Dermis blood vessel endothelial cell (primary cell): ENCODE measurements around the gene KLHDC7B. TPM values are rescaled to one million over a fixed set of nuclear protein-coding genes. Genes with fewer than 3 reads are reported as not detected.
"Not testable (repeated sequence)": the region's sequence is repeated elsewhere in the genome, so short reads cannot be mapped to it uniquely, and the experiment has no call there.

Source experiments
- DNase-seq: peaks from one replicate; pipeline ENCODE4 v3.0.0; 2010
- total RNA-seq: library from RNA; depleted of rRNA; stranded (reverse); fragments of >200 nt; gene quantifications from 2 replicates; pipeline ENCODE4 v1.2.3, GENCODE V29; 2014

KLHDC7B gene
- total RNA-seq, 1 donor from 2014 or later, result not detected

DNA sequence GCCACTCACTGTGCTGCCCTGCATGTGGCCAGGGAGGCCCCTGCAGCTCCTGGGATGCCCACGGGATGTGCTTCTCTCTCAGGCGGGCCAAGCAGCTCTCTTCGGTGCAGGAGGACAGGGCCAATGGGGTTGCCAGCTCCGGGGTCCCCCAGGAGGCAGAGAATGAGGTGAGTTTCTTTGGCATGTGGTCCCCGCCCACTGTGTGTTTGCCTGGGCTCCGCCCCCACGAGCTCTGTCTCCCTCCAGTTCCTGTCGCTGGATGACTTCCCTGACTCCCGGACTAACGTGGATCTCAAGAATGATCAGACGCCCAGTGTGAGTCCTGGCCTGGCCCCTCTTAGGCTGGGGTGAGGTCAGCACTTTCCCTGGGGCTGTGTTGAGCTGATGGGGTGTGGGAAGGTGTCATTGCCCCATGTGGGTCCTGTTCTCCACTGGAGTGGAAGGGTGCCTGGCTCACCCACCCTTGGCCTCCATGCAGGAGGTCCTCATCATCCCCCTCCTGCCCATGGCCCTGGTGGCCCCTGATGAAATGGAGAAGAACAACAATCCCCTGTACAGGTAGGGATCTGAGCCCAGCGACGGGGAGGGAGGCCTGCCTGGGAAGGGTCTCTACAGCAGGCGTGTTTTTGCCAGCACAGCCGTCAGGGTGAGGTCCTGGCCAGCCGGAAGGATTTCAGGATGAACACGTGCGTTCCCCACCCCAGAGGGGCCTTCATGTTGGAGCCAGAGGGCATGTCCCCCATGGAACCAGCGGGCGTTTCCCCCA is 28.0 kb upstream of the KLHDC7B start:
- DNase-seq, result no peak

DNA sequence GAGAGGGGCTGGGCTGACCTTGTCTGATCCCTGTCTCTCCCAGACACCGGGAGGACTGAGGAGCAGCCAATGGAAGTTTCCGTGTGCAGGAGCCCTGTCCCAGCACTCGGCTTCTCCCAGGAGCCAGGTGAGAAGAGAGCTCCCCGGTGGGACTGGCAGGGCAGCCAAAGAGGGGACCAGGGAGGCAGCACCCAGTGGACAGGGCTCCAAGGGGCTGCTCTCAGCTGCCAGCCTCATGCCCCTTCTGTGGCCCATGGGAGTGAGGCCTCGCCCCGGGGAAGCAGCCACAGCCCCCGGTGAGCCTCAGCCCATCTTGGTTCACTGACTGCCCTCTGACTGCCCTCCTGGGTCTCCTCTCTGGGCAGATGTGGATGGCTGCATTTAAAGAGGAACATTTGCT is 27.1 kb upstream of the KLHDC7B start:
- no peak for DNase-seq

DNA sequence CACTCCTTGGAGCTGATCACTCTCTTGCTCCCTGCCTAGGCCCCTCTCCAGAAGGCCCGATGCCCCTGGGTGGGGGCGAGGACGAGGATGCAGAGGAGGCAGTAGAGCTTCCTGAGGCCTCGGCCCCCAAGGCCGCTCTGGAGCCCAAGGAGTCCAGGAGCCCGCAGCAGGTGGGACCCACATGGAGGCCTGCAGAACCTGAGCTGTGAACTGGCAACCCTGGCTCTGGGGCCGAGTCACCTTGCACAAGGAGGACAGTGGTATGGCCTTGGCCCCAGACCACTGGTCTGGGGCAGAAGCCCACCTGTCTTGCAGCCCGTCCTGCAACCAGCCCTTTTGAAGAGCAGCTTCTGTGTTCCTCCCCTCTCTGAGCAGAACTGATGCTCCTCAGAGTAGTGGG is 26.5 kb upstream of the KLHDC7B start:
- DNase-seq, result no peak

DNA sequence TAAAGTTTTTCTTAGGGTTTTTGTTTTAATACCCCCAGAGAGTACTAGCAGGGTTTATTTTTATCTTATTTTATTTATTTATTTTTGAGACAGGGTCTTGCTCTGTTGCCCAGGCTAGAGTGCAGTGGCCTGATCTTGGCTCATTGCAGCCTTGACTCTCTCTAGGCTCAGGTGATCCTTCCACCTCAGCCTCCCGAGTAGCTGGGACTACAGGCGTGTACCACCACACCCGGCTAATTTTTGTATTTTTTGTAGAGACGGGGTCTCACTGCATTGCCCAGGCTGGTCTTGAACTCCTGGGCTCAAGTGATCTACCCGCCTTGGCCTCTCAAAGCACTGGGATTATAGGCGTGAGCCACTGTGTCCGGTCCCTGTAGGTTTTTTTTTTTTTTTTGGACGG is 25.5 kb upstream of the KLHDC7B start:
- not testable (repeated sequence) for DNase-seq

DNA sequence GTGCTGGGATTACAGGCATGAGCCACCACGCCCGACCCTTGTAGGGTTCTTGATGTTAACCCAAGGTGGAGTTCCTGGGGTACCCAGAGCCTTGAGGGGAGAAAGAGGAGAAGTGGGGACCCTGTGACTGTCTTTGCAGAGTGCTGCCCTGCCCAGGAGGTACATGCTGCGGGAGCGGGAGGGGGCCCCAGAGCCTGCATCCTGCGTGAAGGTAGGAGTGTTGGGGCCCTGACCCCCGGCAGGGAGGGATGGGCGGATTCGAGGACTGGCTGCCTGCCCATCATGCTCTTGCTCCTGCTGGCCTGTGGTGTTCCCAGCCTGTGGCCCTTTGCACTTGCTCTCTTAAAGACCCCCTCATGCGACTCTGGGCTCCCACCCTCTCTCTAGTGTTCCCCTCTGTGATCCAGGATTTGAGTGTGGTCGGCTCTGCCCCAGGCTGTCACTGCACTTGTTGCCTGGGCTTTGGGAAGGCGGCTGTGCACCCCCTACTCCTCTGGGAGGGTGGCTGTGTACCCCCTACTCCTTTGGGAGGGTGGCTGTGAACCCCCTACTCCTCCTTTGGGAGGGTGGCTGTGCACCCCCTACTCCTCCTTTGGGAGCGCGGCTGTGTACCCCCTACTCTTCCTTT is 24.8 kb upstream of the KLHDC7B start:
- no peak for DNase-seq

DNA sequence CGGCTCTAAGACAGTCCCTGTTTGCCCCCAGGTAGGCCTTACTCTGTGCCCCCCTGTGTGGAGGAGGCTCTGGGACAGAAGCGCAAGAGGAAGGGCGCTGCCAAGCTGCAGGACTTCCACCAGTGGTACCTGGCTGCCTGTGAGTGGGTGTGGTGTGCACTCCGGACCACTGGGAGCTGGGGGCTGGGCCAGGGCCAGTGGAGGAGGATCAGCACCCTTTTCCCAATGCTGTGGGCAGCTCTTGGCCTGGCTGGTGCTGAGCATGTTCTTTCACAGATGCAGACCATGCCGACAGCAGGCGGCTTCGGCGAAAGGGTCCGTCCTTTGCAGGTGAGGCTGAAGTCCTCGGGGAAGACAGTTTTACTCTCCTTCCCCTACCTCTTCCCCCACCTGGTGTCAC is 24.0 kb upstream of the KLHDC7B start:
- no peak for DNase-seq

DNA sequence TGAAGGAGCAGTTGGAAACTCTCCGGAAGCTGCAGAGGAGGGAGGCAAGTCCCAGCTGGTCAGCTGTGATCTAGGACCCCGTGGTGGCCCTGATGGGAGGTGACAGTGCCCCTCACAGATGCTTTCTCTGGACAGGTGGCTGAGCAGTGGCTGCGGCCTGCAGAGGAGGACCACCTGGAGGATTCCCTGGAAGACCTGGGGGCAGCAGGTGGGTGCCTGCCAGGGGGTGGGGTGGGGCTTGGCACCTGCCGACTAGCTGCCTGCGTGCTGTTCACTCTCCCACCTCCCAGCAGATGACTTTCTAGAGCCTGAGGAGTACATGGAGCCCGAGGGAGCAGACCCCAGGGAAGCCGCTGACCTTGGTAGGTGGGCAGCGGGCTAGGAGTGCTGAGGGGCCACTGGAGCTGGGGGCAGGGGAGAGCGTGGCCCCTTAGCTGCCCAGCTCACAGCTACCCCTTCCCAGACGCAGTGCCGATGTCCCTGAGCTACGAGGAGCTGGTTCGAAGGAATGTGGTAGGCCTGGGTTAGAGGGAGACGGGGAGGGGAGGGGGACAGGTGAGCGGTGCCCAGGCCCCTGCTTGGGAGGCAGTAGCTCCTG is 23.4 kb upstream of the KLHDC7B start:
- DNase-seq, result no peak

DNA sequence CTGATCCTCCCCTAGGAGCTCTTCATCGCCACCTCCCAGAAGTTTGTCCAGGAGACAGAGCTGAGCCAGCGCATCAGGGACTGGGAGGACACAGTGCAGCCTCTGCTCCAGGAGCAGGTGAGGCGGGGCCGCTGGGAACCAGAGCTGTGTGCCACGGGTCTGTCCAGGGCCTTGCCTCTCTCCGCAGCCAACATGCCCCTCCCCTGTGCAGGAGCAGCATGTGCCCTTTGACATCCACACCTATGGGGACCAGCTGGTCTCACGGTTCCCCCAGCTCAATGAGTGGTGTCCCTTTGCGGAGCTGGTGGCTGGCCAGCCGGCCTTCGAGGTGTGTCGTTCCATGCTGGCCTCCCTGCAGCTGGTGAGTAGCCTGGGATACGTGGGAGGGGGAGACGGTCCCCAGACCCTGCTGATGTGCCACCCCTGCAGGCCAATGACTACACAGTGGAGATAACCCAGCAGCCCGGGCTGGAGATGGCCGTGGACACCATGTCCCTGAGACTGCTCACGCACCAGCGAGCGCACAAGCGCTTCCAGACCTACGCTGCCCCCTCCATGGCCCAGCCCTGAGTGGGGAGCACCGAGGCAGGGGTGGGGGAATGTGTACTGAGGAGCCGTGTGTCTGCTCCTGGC is 22.8 kb upstream of the KLHDC7B start:
- no peak for DNase-seq

DNA sequence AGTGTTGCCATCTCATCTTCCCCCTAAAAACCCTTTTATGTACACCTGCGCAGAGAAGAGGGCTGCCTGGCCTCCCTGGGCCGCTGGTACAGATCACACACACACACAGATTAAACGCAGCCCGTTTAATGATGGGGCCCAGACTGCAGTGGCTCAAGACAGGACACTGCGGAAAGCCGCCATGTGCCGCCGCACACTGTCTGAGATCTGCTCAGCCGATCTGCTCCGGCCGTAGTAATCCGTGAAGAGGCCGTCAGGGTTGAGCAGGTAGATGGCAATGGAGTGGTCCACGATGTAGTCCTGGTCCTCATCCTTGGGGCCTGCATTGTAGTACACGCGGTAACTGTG is 22.3 kb upstream of the KLHDC7B start:
- DNase-seq, result no peak

DNA sequence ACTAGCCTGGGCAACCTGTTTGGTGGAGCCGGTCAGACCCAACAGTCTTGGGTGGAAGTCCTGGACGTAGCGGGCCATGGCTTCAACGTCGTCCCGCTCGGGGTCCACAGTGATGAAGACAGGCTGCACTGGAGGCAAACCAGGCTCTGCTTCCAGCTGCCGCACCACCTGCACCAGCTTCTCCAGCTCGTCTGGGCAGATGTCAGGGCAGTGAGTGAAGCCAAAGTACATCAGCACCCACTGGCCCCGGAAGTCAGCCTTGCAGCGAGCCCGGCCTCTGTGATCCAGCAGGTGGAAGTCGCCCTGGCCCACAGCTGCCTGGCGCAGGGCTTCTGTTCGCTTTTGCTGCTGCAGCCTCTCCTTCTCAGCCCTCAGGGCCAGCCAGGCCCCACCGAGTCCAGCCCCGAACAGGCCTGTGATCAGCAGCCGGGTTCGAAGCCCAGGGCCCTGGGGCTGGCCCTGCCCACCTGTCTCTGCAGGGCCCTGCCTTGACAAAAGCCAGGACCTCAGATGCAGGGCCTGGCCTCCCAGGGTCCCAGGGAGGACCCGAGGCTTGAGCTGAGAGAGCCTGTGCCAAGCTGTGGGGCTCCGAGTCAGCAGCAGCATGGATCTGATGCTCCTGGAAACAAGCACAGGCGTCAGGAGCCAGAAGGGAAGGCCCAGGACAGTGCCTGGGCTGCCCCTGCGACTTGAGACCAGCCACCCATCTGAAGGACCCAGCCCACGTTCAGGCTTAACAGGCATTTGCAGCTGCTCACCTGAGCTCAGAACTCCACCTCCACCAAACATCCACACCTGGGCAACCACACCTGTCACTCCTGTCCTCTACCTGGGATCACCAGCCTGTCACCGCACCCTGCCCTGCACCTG is 21.7 kb upstream of the KLHDC7B start:
- no peak for DNase-seq

DNA sequence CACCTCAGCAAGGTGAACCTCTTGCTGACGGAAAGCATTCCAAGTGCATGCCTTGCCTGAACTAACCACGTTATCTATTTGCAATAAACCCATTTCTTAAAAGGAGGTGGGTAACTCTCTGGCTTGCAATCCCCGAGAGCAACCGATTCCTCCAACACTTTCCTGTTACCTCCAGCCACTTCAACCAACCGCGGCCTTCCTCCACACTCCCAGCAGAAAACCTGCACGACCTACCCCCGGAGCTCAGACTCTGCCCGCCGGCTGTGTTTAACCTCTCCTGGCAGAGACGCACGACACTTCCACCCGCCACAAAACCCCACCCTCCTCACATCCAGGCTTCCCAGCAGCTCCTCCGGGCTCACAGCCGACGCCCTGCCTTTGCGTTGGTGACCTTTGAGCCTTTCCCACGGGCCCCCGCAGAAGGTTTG is 21.0 kb upstream of the KLHDC7B start:
- DNase-seq, result no peak

DNA sequence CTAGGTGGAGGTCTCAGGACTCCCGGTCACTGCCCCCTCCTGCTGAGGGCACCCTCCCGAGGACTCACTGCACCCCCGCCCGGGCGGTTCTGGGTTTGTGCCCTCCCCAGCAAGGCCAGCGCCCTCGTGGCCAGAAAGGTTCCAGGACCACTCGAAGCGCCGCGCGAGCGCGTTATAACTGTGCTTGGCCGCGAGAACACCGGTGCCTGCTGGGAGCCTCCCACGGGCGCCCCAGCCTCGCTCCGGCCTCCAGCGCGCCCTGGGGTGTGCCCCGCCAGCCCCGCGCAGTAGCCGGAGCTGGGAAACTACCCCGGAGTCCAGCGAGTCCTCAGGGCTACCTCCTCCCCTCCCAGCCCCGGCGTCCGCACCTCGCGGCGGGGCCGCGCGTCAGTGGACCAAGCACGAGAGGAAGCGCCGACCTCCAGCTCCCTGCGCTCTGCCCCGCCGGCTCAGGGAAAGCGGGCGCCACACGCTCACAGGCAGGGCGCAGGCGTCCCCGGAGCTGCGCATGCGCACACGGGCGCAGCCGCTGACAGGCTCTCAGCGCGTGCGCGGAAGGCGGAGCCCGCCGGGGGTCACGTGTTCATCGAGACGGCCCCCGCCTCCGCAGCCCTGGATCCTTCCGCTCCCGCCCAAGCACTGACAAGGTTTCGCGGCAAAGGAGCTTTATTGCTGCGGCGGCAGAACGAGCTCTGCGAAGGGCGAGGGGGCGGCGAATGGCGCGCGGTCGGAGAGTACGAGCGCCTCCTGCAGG is 20.4 kb upstream of the KLHDC7B start, which contains the start of gene SCO2:
TSS of gene SCO2 (minus strand) at position 495 of the 754 bp plus-strand sequence. CDS start 1,187 bp downstream, outside the sequence.
- DNase-seq, result peak; percentile 98

DNA sequence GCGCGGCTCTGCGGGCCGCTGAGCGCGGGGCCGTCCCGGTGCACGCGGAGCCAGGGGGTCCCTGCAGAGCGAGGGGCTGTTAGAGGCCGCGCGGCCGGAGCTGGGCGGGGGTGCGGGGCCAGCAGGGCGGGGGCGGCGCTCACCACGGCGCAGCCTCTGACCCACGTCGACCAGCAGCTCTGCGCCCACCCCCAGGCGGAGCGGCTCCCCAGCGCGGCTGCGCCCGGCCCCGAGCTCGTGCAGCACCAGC is 19.9 kb upstream of the KLHDC7B start:
- DNase-seq, result no peak

DNA sequence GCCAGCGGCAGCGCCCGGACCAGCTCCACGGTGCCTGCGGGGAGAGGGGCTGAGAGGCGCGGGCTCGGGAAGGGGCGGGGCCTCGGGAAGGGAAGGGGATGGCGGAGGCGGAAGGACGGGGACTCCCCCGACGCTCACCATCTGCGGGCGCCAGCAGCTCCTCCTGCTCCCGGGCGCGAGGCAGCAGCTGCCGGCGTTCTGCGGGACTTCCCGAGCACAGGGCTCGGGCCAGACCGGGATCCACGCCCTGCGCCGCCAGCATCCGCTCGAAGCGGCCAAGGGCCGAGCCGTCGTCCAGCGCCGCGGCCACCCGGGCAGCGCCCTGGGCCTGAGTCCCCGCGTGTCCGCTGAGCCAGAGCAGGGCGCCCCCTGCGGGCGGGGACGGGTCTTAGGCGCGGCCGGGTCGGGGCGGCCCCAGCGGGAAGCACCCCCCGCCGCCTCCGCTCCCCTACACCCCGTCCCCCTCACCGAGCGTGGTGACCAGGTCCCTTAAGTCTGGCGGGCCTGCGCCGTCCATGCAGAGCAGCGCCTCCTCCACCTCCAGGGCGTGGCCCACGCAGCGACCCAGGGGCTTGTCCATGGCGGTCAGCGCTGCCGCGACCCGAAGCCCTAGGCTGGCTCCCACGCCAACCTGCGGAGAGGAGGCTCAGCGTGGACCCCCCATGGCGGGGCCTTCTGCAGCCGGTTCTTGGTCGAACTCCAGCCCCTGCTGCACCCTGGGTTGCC is 19.4 kb upstream of the KLHDC7B start:
- DNase-seq, result peak; percentile 76

DNA sequence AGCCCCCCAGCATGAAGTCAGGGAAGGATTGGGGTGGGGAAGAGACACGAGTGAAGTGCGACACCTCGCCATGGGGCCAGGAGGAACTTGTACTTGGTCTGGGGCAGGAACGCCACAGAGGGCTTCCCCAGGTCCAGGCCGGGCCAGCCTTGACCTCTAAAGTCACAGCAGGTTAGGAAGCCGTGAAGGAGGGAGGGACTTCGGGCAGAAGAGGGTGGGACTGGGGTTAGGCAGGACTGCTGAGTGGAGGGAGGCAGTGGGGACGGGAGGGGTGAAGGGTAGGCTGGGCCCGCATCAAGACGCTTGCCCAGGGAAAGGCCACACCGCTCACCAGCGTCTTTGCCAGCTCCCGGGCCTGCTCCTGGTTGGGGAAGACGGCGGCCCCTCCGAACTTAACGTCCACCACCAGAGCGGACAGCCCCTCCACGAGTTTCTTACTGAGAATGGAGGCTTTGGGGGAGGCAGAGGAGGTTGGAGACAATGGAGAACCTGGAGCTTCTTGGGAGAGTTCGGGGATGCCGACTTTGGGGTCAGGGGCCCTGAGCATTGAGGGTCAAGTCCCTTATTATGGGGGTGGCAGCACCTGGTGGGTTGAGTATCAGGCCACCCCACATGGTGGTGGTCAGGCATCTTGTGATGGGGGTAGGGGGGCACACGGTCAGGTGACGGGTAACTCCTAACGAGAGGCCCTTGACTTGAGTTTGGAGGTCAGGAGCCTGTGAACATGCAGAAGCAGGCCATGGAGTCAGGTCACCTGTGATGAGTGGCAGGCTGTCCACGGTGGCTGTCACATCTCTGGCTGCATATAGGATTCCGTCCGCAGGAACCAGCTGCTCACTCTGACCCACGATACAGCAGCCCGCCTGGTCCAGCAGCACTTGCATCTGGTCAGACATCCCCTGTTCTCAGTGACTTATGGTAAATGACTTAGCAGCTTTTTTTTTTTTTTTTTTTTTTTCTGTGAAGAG is 18.6 kb upstream of the KLHDC7B start:
- no peak for DNase-seq

DNA sequence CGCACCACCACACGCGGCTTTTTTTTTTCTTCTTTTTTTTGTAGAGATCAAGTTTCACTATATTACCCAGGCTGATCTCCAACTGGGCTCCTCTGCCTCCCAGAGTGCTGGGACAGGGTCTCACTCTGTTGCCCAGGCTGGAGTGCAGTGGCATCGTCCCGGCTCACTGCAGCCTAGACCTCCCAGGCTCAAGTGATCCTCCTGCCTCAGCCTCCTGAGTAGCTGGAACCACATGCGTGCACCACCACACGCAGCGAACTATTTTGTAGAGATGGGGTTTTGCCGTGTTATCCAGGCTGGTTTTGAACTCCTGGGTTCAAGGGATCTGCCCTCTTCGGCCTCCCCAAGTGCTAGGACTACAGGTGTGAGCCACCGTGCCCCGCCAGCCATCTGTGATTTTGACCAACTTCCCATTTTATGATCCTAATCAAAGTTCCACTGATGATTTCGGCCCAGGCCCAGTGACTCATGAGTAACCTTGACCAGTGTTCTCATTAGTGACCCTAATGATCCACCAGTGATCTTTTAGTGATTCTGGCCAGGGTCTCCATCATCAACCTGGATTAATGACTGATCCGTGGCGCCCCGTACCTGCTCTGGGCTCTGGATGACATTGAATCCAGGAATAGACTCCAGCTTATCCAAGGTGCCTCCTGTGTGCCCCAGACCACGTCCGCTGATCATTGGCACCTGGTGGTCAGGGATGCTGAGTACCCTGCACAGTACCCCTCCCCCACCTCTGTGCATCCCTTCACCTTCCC is 17.6 kb upstream of the KLHDC7B start:
- no peak for DNase-seq

DNA sequence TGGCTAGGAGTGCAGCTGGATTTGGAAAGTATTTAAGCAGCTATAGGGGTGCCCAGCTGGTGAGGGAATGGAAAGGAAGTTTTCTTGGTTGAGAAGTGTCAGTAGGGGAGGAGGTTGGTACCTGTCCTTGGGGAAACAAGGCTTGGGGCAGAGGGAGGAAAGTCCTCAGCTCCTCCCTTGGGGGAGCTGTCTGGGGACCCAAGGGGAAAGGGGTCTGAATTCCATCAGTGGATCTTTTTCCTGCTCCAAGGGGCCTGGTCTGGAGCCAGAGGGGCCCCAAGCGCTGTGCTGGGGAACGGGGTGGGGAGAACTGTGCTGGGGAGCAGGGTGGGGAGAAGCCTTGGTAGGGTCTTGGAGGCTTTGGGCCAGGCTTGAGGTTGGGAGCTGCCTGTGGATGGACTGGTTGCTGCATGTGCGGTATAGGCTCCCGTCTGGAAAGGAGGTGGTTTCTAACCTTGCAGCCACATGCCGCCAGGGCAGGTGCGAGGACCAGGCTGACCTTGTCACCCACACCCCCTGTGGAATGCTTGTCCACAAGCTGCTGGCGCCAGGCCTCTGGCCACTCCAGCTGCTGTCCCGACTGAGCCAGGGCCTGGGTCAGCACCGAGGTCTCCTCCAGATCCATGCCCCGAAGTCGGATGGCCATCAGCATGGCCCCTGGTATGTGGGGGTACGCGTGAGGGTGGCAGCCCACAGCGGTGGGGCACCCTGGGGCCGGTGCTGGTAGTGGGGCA is 16.9 kb upstream of the KLHDC7B start:
- DNase-seq, result no peak

DNA sequence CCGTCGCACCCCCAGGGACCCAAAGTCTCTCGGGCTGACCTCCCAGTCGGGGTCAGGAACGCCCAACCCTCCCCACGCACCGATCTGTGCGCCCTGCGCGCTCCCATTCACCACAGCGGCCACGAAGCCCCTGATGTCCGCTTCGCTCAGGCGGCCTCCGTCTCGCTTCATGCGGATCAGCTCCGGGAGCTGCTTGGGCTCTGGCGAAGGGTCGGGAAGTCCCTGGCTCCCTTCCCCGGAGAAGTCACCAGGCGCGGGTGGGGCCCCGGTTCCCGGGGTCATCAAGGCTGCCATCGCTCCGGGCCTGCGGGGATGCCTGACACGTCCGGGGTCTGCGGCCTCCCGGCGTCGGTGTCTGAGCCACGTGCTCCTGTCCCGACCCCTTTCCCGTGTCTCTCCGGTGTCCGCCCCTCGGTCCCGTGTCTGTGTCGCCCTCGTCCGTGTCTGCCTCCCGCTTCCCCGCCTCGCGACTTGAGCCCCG is 16.2 kb upstream of the KLHDC7B start:
- no peak for DNase-seq
